SK-N-SH (cell line): ENCODE data around the gene INF2. TPM values are rescaled to one million over a fixed set of nuclear protein-coding genes. Genes with fewer than 3 reads are reported as not detected.
"Not testable (repeated sequence)": the region's sequence is repeated elsewhere in the genome, so short reads cannot be mapped to it uniquely, and the experiment has no call there.

Source experiments
- CTCF ChIA-PET: fragments of 300-600, 350-600 bp; formaldehyde crosslinking; extraction: SDS; loops from one replicate; lab custom pipeline; 2021; lab: Yijun Ruan, JAX
- POLR2A ChIA-PET: fragments of 350-600 bp; sonication (Branson Sonifier 250); formaldehyde crosslinking; extraction: SDS; loops from one replicate; lab custom pipeline; 2020; ENCODE audit warnings: antibody characterized with exemption, inconsistent platforms; lab: Yijun Ruan, JAX
- DNase-seq: peaks from one replicate; pipeline ENCODE4 v3.0.0; 2012
- H2AFZ ChIP-seq: fragments of 200-600 bp; sonication (generic); 2 replicates; pipeline ENCODE4 v1.8.1; 2016; ENCODE audit warnings: antibody characterized with exemption, mild to moderate bottlenecking, low read depth
- H3F3A ChIP-seq: fragments of 200-600 bp; sonication (generic); replicated peaks from 2 replicates; pipeline ENCODE3; 2016; ENCODE audit warnings: antibody characterized with exemption, mild to moderate bottlenecking; ENCODE audit not compliant: insufficient read depth
- H3K27ac ChIP-seq, 2 experiments: fragments of 200-500 bp in 1 of 2; fragments of 200-600 bp in 1 of 2; sonication (Bioruptor generic) in 1 of 2; sonication (generic), shearing (Covaris generic) in 1 of 2; 2 replicates each; pipeline versions ENCODE4 v1.5.1 to v1.6.1; 2014 to 2016; ENCODE audit warnings: low read depth in 2 of 2, inconsistent platforms in 1 of 2, low read length in 1 of 2, mild to moderate bottlenecking in 1 of 2, mixed read lengths in 1 of 2
- H3K27me3 ChIP-seq: fragments of 200-600 bp; sonication (generic), shearing (Covaris generic); 2 replicates; pipeline ENCODE4 v1.6.1; 2016; ENCODE audit warnings: mixed run types; ENCODE audit not compliant: insufficient read depth
- H3K36me3 ChIP-seq, 2 experiments: fragments of 200-500 bp in 1 of 2; fragments of 200-600 bp in 1 of 2; sonication (Bioruptor generic) in 1 of 2; sonication (generic) in 1 of 2; replicated peaks in 1 of 2; 2 replicates each; pipeline versions ENCODE3 to v1.5.1; 2014 to 2016; ENCODE audit warnings: low read length in 1 of 2, mild to moderate bottlenecking in 1 of 2; ENCODE audit not compliant: insufficient read depth in 2 of 2, control insufficient read depth in 1 of 2
- H3K4me1 ChIP-seq, 2 experiments: fragments of 200-500 bp in 1 of 2; fragments of 200-600 bp in 1 of 2; sonication (Bioruptor generic) in 1 of 2; sonication (generic), shearing (Covaris generic) in 1 of 2; 2 replicates each; pipeline versions ENCODE4 v1.5.1 to v1.6.1; 2014 to 2016; ENCODE audit warnings: low read depth in 1 of 2, low read length in 1 of 2, mixed run types in 1 of 2; ENCODE audit not compliant: insufficient read depth in 2 of 2, control insufficient read depth in 1 of 2
- H3K4me2 ChIP-seq: fragments of 200-600 bp; sonication (generic), shearing (Covaris generic); 2 replicates; pipeline ENCODE4 v1.6.1; 2017; ENCODE audit warnings: mixed run types
- H3K4me3 ChIP-seq, 2 experiments: fragments of 200-500 bp in 1 of 2; fragments of 200-600 bp in 1 of 2; sonication (Bioruptor generic) in 1 of 2; sonication (generic), shearing (Covaris generic) in 1 of 2; 2 replicates each; pipeline versions ENCODE4 v1.5.1 to v1.8.1; 2014 to 2016; ENCODE audit warnings: low read depth in 2 of 2, inconsistent platforms in 1 of 2, low read length in 1 of 2, mild to moderate bottlenecking in 1 of 2, mixed read lengths in 1 of 2, moderate library complexity in 1 of 2
- H3K79me2 ChIP-seq: fragments of 200-600 bp; sonication (generic); 2 replicates; pipeline ENCODE4 v1.8.1; 2017; ENCODE audit warnings: mild to moderate bottlenecking; ENCODE audit not compliant: insufficient read depth
- H3K9ac ChIP-seq: fragments of 200-600 bp; sonication (generic); 2 replicates; pipeline ENCODE4 v1.6.1; 2017; ENCODE audit warnings: mixed run types
- H3K9me2 ChIP-seq: fragments of 200-600 bp; sonication (generic); 2 replicates; pipeline ENCODE4 v1.6.1; 2017; ENCODE audit warnings: mixed run types
- H3K9me3 ChIP-seq: fragments of 200-600 bp; sonication (generic); 2 replicates; pipeline ENCODE4 v1.6.1; 2017; ENCODE audit warnings: mixed run types, mild to moderate bottlenecking, moderate library complexity
- H4K20me1 ChIP-seq: fragments of 200-600 bp; sonication (generic); 2 replicates; pipeline ENCODE4 v1.6.1; 2017; ENCODE audit warnings: mild to moderate bottlenecking, mixed run types; ENCODE audit not compliant: insufficient read depth
- EP300 ChIP-seq, 2 experiments: IDR thresholded peaks; 2 replicates each; pipeline versions ENCODE4 v1.4.0 to v1.6.1; 2012; ENCODE audit warnings: borderline replicate concordance in 1 of 2, low read depth in 1 of 2, low read length in 1 of 2
- EZH2phosphoT487 ChIP-seq: fragments of 200-600 bp; sonication (generic); IDR thresholded peaks from 2 replicates; pipeline ENCODE4 v1.6.1; 2017; ENCODE audit warnings: low read depth, mixed run types, mild to moderate bottlenecking, antibody characterized with exemption, moderate library complexity, borderline replicate concordance
- JUND ChIP-seq: IDR thresholded peaks from 2 replicates; pipeline ENCODE4 v1.4.0; 2012
- MEF2A ChIP-seq: IDR thresholded peaks from 2 replicates; pipeline ENCODE4 v1.4.0; 2012; ENCODE audit warnings: low read depth, borderline replicate concordance
- MXI1 ChIP-seq: IDR thresholded peaks from 2 replicates; pipeline ENCODE4 v1.6.1; 2012; ENCODE audit warnings: mild to moderate bottlenecking, low read depth, low read length, improper control_type of control experiment
- NFIC ChIP-seq: IDR thresholded peaks from 2 replicates; pipeline ENCODE4 v1.4.0; 2012; ENCODE audit warnings: borderline replicate concordance
- RAD21 ChIP-seq: IDR thresholded peaks from 2 replicates; pipeline ENCODE4 v1.6.1; 2012; ENCODE audit warnings: mild to moderate bottlenecking, low read length
- RXRA ChIP-seq: IDR thresholded peaks from 2 replicates; pipeline ENCODE4 v1.4.0; 2012; ENCODE audit warnings: low read depth, mild to moderate bottlenecking, borderline replicate concordance
- TEAD4 ChIP-seq: IDR thresholded peaks from 2 replicates; pipeline ENCODE4 v1.4.0; 2012; ENCODE audit warnings: mild to moderate bottlenecking, borderline replicate concordance; ENCODE audit not compliant: insufficient read depth
- YY1 ChIP-seq: IDR thresholded peaks from 2 replicates; pipeline ENCODE4 v1.4.0; 2012; ENCODE audit warnings: low read depth, mild to moderate bottlenecking
- WGBS: methylation state at CpG from one replicate; pipeline ENCODE4 v1.1.6; 2017; ENCODE audit warnings: low lambda C conversion rate; 5-methylcytosine and 5-hydroxymethylcytosine counted together
- polyA plus RNA-seq, 3 experiments: library from polyadenylated mRNA; depleted of rRNA; stranded (reverse); fragments of >200 nt; gene quantifications; 2 replicates each; pipeline ENCODE4 v1.2.3, GENCODE V29; 2012
- TF ChIP-seq, protein P1 (sequence below): IDR thresholded peaks from 2 replicates; pipeline ENCODE4 v1.4.0; 2012; ENCODE audit warnings: low read depth, borderline replicate concordance
- TF ChIP-seq, protein P2 (sequence below): IDR thresholded peaks from 2 replicates; pipeline ENCODE4 v1.4.0; 2012; ENCODE audit warnings: low read depth
- TF ChIP-seq, protein P3 (sequence below): IDR thresholded peaks from 2 replicates; pipeline ENCODE4; 2012
- TF ChIP-seq, protein P4 (sequence below): fragments of 150-350 bp; IDR thresholded peaks from 2 replicates; pipeline ENCODE4 v1.6.1; 2017; ENCODE audit warnings: antibody characterized with exemption, low read length, low read depth, borderline replicate concordance
- TF ChIP-seq, protein P5 (sequence below): IDR thresholded peaks from 2 replicates; pipeline ENCODE4 v1.6.1; 2012; ENCODE audit warnings: mild to moderate bottlenecking, low read depth, low read length, moderate library complexity

INF2 gene
- polyA plus RNA-seq, 1 of the 3 experiments (the other 2 are of a cell fraction), result 32.5 TPM

DNA sequence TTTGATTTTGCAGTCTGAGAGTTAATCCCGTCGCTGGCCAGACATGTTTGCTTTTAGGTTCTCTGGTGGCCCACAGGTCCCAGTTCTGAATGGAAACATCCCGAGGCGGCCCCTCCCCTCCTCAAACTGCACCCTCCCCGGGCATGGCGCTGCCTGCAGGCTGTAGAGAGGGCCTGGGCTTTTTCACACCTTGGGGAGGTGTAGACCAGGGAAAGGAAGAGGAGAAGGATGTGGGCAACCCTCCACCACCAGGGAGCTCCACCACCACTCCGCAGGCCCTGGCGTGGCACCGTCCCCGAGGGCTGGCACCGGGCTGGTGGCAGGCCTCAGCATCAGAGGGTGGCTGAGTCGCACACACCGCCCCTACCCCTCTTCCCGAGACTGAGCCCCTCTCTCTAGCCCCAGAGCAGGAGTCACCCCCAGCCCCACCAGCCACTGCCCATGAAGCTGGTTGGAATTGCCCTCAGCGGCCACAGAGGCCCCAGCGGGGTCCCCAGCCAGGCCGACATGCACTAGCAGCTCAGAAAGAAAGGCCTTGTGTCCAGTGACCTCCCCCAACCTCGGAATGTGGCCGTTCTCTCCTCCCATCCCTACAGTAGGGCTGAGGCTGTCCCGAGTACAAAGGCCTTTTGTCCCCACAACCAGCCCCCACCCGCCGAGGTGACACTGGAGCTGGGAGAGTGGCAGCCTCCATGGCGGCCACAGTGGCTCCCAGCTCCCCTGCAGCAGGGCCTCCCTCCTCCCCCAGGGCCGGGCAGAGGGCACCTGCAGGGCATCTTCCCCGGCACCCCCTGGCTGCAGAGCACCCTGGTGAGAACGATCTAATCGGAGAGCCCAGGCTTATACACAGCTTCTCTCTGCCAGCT lies 23.5 kb upstream of the INF2 start (continued):
- TF ChIP-seq, protein P1, sequence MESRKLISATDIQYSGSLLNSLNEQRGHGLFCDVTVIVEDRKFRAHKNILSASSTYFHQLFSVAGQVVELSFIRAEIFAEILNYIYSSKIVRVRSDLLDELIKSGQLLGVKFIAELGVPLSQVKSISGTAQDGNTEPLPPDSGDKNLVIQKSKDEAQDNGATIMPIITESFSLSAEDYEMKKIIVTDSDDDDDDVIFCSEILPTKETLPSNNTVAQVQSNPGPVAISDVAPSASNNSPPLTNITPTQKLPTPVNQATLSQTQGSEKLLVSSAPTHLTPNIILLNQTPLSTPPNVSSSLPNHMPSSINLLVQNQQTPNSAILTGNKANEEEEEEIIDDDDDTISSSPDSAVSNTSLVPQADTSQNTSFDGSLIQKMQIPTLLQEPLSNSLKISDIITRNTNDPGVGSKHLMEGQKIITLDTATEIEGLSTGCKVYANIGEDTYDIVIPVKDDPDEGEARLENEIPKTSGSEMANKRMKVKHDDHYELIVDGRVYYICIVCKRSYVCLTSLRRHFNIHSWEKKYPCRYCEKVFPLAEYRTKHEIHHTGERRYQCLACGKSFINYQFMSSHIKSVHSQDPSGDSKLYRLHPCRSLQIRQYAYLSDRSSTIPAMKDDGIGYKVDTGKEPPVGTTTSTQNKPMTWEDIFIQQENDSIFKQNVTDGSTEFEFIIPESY, result no peak
- no peak for TF ChIP-seq RXRA
- no peak for TF ChIP-seq EZH2phosphoT487
- TF ChIP-seq, protein P2, sequence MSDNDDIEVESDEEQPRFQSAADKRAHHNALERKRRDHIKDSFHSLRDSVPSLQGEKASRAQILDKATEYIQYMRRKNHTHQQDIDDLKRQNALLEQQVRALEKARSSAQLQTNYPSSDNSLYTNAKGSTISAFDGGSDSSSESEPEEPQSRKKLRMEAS, result no peak
- TF ChIP-seq TEAD4, result no peak

DNA sequence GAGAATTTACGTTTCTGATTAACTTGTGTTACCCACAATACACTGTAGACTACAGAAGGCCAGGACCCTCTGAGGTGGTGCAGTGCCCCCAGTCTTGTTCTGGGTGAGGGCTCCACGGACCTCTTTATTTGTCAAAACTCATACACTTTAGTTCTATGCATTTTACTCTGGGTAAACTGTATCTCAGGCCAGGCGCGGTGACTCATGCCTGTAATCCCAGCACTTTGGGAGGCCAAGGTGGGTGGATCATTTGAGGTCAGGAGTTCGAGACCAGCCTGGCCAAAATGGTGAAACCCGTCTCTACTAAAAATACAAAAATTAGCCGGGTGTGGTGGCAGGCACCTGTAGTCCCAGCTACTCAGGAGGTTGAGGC lies 22.9 kb upstream of the INF2 start:
- H3K9me2 ChIP-seq, H3K27me3 ChIP-seq, H3K4me1 ChIP-seq, H4K20me1 ChIP-seq, H3K4me3 ChIP-seq, H3K36me3 ChIP-seq, H2AFZ ChIP-seq, H3F3A ChIP-seq, H3K79me2 ChIP-seq, H3K27ac ChIP-seq, POLR2A ChIA-PET, H3K9me3 ChIP-seq, H3K4me2 ChIP-seq, H3K9ac ChIP-seq, DNase-seq: not testable (repeated sequence)
- WGBS, result 95% methylated on average over 7 of the region's 7 CpGs
- CTCF ChIA-PET, result interaction anchor here (0.8 to 1.5 kb wide), 4 partner anchors 9 to 59 kb away, joined by 3 to 6 read pairs (median 4); no protein-coding TSS in a partner anchor

DNA sequence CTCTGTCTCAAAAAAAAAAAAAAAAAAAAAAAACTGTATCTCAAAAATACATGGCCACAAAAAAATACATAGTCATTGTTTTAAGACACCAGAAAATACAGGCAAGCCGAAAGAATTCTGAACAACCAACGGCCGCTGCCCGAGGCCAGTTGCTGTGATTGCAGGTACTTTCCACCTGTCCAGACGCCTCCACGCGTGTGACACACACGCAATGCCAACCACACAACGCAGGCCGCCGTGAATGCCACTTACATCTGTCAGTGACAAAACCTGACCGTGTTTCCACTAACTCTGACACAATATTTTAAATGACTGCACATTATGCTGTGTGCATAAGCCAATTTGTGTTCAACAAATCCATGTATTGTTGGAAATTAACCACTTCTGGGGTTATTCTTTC lies 22.4 kb upstream of the INF2 start:
- no peak for DNase-seq
- H3F3A ChIP-seq, result no peaks in the 10 kb centered on the region
- H3K4me3 ChIP-seq, result no peak overlapping the region
- H3K27ac ChIP-seq, result no peak overlapping the region
- WGBS, result 88% methylated on average over 12 of the region's 12 CpGs
- no peaks in the 10 kb centered on the region for H3K27me3 ChIP-seq
- H3K9ac ChIP-seq, result no peak overlapping the region
- no peaks in the 10 kb centered on the region; a peak in 1 of 4 replicates for H3K4me1 ChIP-seq
- H4K20me1 ChIP-seq, result no peaks in the 10 kb centered on the region
- H2AFZ ChIP-seq, result no peak overlapping the region
- H3K9me3 ChIP-seq, result no peaks in the 10 kb centered on the region
- no peaks in the 10 kb centered on the region for H3K36me3 ChIP-seq
- no peak overlapping the region for H3K4me2 ChIP-seq
- no peaks in the 10 kb centered on the region for H3K9me2 ChIP-seq
- CTCF ChIA-PET, result interaction anchor here (0.6 kb wide), 1 partner anchor 317 kb away, joined by 3 read pairs; no protein-coding TSS in a partner anchor
- no peaks in the 10 kb centered on the region for H3K79me2 ChIP-seq
- no peak for TF ChIP-seq MXI1
- no peak for TF ChIP-seq JUND
- no peak for TF ChIP-seq MEF2A
- TF ChIP-seq, protein P3, sequence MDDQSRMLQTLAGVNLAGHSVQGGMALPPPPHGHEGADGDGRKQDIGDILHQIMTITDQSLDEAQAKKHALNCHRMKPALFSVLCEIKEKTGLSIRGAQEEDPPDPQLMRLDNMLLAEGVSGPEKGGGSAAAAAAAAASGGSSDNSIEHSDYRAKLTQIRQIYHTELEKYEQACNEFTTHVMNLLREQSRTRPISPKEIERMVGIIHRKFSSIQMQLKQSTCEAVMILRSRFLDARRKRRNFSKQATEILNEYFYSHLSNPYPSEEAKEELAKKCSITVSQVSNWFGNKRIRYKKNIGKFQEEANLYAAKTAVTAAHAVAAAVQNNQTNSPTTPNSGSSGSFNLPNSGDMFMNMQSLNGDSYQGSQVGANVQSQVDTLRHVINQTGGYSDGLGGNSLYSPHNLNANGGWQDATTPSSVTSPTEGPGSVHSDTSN, result no peak
- no peak for TF ChIP-seq EP300 (IDR thresholded peaks at IDR 0.05; ENCODE audit: borderline replicate concordance in 1 of 2, low read depth in 1 of 2, low read length in 1 of 2)
- TF ChIP-seq RXRA, result no peak
- no peak for TF ChIP-seq YY1
- no peak for TF ChIP-seq RAD21
- TF ChIP-seq, protein P4, sequence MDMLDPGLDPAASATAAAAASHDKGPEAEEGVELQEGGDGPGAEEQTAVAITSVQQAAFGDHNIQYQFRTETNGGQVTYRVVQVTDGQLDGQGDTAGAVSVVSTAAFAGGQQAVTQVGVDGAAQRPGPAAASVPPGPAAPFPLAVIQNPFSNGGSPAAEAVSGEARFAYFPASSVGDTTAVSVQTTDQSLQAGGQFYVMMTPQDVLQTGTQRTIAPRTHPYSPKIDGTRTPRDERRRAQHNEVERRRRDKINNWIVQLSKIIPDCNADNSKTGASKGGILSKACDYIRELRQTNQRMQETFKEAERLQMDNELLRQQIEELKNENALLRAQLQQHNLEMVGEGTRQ, result no peak
- TF ChIP-seq, protein P5, sequence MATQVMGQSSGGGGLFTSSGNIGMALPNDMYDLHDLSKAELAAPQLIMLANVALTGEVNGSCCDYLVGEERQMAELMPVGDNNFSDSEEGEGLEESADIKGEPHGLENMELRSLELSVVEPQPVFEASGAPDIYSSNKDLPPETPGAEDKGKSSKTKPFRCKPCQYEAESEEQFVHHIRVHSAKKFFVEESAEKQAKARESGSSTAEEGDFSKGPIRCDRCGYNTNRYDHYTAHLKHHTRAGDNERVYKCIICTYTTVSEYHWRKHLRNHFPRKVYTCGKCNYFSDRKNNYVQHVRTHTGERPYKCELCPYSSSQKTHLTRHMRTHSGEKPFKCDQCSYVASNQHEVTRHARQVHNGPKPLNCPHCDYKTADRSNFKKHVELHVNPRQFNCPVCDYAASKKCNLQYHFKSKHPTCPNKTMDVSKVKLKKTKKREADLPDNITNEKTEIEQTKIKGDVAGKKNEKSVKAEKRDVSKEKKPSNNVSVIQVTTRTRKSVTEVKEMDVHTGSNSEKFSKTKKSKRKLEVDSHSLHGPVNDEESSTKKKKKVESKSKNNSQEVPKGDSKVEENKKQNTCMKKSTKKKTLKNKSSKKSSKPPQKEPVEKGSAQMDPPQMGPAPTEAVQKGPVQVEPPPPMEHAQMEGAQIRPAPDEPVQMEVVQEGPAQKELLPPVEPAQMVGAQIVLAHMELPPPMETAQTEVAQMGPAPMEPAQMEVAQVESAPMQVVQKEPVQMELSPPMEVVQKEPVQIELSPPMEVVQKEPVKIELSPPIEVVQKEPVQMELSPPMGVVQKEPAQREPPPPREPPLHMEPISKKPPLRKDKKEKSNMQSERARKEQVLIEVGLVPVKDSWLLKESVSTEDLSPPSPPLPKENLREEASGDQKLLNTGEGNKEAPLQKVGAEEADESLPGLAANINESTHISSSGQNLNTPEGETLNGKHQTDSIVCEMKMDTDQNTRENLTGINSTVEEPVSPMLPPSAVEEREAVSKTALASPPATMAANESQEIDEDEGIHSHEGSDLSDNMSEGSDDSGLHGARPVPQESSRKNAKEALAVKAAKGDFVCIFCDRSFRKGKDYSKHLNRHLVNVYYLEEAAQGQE, result no peak
- no peak for TF ChIP-seq NFIC
- POLR2A ChIA-PET, result no interaction called here
